BJ (cell line): ENCODE results near the gene RASGEF1C. TPM values are rescaled to one million over a fixed set of nuclear protein-coding genes. Genes with fewer than 3 reads are reported as not detected.

Source experiments
- CTCF ChIA-PET: fragments of 350-600 bp; formaldehyde crosslinking; extraction: SDS; loops from one replicate; lab custom pipeline; 2021; ENCODE audit warnings: antibody characterized with exemption, inconsistent platforms; lab: Yijun Ruan, JAX
- POLR2A ChIA-PET: fragments of 300-600 bp; sonication (Branson Sonifier 250); formaldehyde crosslinking; extraction: SDS; loops from one replicate; lab custom pipeline; 2021; ENCODE audit warnings: antibody characterized with exemption; lab: Charles Lee
- DNase-seq: peaks from one replicate; pipeline ENCODE4 v3.0.0-alpha.2; 2011; ENCODE audit warnings: low read depth
- H3K27me3 ChIP-seq: 2 replicates; pipeline ENCODE4 v1.6.0; 2011; ENCODE audit warnings: low read length; ENCODE audit not compliant: control insufficient read depth, insufficient read depth
- H3K36me3 ChIP-seq: 2 replicates; pipeline ENCODE4 v1.5.1; 2011; ENCODE audit warnings: low read length; ENCODE audit not compliant: control insufficient read depth, insufficient read depth
- H3K4me3 ChIP-seq: 2 replicates; pipeline ENCODE4 v1.5.1; 2011; ENCODE audit warnings: low read depth, mild to moderate bottlenecking, control low read depth, low read length
- CTCF ChIP-seq: IDR thresholded peaks from 2 replicates; pipeline ENCODE4 v1.5.1; 2011; ENCODE audit warnings: low read depth, mild to moderate bottlenecking, control low read depth, inconsistent platforms, low read length, moderate library complexity; ENCODE audit not compliant: insufficient read depth
- polyA plus RNA-seq: library from polyadenylated mRNA; depleted of rRNA; stranded (reverse); fragments of >200 nt; gene quantifications from 2 replicates; pipeline ENCODE4 v1.2.3, GENCODE V29; 2011

The RASGEF1C gene
- polyA plus RNA-seq, 1 experiment = not detected

- CTCF ChIA-PET = interaction anchor here (1.5 kb wide), 1 partner anchor 11 kb away, joined by 5 read pairs; no protein-coding TSS in a partner anchor
- Histone ChIP-seq H3K27me3 (no peaks in the 10 kb centered on the region), H3K36me3 (no peaks in the 10 kb centered on the region), H3K4me3 (no peak overlapping the region)
- POLR2A ChIA-PET = no interaction called here
- DNase-seq = no peak
- TF ChIP-seq CTCF = no peak
Measured at GRCh38 chr5:180067986-180068385, 141.0 kb downstream of the RASGEF1C start.

- Histone ChIP-seq H3K27me3 (no peaks in the 10 kb centered on the region), H3K36me3 (no peaks in the 10 kb centered on the region), H3K4me3 (no peak overlapping the region)
- DNase-seq = no peak
- POLR2A ChIA-PET = no interaction called here
- TF ChIP-seq CTCF = no peak
- CTCF ChIA-PET = no interaction called here
Measured at GRCh38 chr5:180060192-180060591, 148.8 kb downstream of the RASGEF1C start.

DNA sequence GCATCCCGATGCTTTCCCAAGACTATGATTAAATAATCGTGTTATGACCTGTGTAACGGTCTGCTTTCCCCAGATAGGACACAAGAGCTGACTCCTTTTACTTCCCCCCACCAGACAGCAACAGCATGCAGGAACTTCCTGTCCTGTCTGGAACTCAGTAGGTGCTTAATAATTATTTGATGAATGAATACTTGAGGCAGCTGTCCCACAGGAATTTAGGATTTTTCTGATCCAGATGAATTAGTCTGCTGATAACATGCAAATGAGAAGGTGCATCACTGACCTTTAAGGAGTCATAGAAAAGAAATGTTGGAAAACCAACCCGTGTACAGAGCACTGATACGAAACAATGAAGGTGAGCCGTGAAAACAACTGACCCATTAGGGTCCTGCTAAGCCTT lies 149.7 kb downstream of the RASGEF1C start:
- no peaks in the 10 kb centered on the region for H3K27me3 ChIP-seq
- ChIA-PET POLR2A (no interaction called here), CTCF (no interaction called here)
- H3K36me3 ChIP-seq = no peaks in the 10 kb centered on the region
- no peak overlapping the region for H3K4me3 ChIP-seq
- no peak for DNase-seq
- TF ChIP-seq CTCF = no peak

- no peak for TF ChIP-seq CTCF
- CTCF ChIA-PET = no interaction called here
- POLR2A ChIA-PET = no interaction called here
Measured at GRCh38 chr5:180056153-180056552, 152.9 kb downstream of the RASGEF1C start.

DNA sequence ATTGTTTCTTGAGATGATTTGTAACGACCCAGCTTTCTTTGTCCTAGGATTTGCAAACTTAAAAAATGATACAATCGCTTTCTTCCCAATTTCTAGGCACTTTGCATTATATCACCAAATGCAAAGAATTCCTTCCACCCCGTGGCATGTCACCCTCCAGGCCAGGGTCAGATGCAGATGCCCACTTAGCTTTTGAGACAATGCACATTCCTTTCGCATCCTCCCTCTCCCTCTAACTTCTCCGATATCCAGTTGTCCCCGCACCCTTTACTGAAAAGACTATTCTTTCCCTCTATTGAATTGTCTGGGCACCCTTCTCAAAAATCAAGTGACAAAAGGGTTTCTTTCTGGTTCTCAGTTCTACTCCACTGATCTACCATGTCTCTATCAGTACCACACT lies 154.8 kb downstream of the RASGEF1C start:
- CTCF ChIA-PET = no interaction called here
- H3K27me3 ChIP-seq = no peaks in the 10 kb centered on the region
- H3K4me3 ChIP-seq = no peak overlapping the region
- no peak for DNase-seq
- POLR2A ChIA-PET = no interaction called here
- H3K36me3 ChIP-seq = no peaks in the 10 kb centered on the region
- no peak for TF ChIP-seq CTCF

More at GRCh38 chr5:180056153-180056552, 152.9 kb downstream of the RASGEF1C start:
- no peaks in the 10 kb centered on the region for H3K27me3 ChIP-seq
- no peak for DNase-seq
- no peak overlapping the region for H3K4me3 ChIP-seq
- H3K36me3 ChIP-seq = no peaks in the 10 kb centered on the region
